ENCODE measurements around the gene SLC24A4.

DNA sequence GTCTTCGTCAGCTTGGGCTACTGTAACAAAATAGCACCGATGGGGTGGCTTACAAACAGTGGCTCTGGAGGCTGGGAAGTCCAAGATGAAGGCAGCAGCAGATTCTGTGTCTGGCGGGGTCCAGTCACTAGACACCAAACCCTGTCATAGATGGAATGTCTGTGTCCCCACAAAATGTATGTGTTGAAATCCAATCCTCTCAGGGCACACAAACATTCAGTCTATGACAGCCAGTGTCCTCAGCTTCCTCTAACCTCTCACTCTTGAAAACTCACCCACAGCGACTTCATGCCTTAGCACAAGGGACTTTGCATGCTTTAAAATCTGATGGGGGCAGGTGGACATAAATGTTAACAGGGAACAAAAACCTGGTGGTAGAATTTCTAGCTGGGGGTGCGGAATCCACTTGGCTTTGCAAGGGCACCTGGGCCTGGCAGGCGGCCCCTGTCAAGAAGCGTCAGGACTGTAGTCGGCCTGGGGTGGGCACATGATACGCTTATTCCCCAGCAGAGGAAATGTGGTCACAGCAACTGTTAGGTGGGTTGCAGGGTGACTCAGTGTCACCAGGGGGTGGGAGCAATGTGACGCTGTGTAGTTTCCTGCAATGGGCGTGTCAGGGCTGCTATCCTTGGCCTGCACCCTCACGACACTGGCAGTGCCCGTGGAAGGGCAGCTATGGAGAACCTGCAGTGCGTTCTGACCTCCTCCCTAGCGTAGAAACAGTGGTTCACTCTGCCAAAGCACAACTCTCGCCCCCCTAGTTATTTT, 208.3 kb downstream of the SLC24A4 start:
- no peak for TF ChIP-seq POLR2A (IDR thresholded peaks at IDR 0.05)
- TF ChIP-seq, protein P1, sequence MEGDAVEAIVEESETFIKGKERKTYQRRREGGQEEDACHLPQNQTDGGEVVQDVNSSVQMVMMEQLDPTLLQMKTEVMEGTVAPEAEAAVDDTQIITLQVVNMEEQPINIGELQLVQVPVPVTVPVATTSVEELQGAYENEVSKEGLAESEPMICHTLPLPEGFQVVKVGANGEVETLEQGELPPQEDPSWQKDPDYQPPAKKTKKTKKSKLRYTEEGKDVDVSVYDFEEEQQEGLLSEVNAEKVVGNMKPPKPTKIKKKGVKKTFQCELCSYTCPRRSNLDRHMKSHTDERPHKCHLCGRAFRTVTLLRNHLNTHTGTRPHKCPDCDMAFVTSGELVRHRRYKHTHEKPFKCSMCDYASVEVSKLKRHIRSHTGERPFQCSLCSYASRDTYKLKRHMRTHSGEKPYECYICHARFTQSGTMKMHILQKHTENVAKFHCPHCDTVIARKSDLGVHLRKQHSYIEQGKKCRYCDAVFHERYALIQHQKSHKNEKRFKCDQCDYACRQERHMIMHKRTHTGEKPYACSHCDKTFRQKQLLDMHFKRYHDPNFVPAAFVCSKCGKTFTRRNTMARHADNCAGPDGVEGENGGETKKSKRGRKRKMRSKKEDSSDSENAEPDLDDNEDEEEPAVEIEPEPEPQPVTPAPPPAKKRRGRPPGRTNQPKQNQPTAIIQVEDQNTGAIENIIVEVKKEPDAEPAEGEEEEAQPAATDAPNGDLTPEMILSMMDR (IDR thresholded peaks at IDR 0.05) = no peak
